Activated CD4-positive, alpha-beta T cell treated with anti-CD3 and anti-CD28 coated beads, Interleukin-2, amount 50 U/mL, for 4 hours (primary cell): Measurements from ENCODE around the gene LMNTD2.
"Not testable (repeated sequence)": the region's sequence is repeated elsewhere in the genome, so short reads cannot be mapped to it uniquely, and the experiment has no call there.

Experiments
- DNase-seq, 2 experiments: peaks; one replicate each; pipeline ENCODE4 v3.0.0-alpha.2; 2020

The LMNTD2 gene

GRCh38 chr11:533586-534395 lies 26.7 kb downstream of the LMNTD2 start:
- no peak for DNase-seq

GRCh38 chr11:532986-533585 lies 27.5 kb downstream of the LMNTD2 start:
- no peak for DNase-seq

- DNase-seq = no peak
These were observed 28.0 kb downstream of the LMNTD2 start for GRCh38 chr11:532527-532985.

- DNase-seq = no peak
These were observed 28.5 kb downstream of the LMNTD2 start for GRCh38 chr11:531919-532526.

- no peak for DNase-seq
These were observed 29.3 kb downstream of the LMNTD2 start for GRCh38 chr11:530960-531831.

DNA sequence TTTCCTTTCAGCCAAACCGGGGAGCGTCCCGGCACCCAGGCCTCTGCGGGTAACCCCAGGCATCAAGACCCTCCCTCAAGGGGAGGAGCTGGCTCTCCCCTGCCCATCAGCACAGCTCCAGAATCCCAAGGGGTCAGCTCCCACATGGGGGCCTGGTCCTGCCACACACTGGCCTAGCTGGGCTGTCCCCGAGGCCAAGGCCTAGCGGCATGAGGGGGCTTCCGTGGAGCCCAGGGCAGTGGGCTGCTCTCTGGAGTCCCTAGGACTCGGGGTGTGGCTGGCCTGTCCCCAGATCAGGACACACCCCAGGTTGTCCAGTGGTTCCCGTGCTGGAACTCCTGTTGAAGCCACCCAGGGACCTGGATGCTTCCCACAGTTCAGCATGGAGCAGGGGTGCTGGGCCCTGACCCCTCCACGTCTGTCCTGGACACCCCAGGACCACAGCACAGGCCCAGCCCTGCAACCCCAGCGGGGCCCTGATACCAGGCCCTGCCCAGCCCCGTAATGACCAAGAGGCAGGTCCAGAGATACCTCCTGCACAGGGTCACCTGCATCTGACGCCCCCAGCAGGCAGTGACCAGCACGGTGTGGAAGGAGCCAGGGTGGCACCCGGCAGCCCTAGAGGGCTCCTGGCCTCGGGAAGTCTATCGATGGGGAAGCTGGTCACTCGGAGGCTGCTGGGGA lies 30.7 kb downstream of the LMNTD2 start:
- DNase-seq = no peak

DNA sequence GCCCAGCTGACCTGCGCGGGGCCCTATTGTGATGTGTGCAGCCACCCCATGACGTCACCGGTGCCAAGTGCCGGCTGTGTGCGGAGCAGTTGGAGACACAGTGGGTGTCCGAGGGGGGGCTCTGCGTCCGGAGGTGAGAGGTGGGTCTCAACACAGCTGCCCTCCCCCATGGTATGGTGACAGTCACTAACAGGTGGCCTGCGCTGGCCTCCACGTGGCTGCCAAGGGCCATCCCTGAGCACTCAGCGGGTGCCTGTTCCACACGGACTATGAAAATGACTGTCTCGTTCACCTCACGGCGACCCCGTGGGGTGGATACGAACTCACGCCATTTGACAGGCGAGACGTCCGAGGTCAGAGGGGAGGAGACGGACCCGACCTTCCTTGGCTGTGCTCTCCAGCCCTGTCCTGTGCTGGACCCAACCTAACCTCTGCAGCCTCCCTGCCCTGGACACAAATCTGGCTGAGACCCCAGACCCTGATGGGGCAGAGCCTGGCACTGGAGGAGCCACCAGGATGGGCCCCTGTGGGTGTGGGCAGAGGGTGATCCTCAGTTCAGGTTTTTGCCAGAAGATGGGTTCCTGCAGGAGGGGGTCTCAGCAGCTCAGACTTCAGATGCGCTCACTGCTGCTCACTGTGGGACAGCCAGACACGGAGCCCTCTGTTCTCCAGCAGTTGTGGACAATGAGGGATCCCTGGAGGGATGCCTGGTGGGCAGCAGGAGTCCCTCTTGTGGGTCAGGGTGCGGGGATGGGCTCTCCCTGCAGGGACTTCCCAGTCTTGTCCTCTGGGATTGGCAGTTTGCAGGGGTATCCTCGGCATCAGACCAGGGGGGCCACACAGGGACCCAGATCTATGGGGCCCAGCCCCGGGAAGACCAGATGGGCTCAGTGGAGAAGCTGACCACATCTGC lies 31.5 kb downstream of the LMNTD2 start:
- DNase-seq = no peak

- no peak for DNase-seq
These were observed 32.2 kb downstream of the LMNTD2 start for GRCh38 chr11:528166-528814.

DNA sequence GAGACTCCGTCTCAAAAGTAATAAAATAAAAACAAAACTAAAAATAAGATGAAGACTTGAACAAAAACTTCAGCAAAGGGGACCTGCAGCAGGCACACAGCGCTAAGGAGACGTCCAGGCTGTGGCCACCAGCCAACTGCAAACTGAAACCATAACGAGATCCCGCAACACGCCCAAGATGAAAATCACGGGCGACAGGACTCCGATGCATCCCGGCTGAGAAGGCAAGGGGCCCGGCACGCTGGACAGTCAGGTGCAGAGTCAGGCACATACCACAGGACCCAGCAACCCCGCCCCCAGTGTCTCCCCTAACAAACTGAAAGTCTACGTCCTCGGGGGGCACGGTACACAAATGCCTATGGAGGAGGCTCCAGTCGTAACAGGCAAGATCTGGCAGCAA lies 34.3 kb downstream of the LMNTD2 start:
- no peak for DNase-seq

GRCh38 chr11:521177-521688 lies 39.3 kb downstream of the LMNTD2 start:
- no peak for DNase-seq

DNA sequence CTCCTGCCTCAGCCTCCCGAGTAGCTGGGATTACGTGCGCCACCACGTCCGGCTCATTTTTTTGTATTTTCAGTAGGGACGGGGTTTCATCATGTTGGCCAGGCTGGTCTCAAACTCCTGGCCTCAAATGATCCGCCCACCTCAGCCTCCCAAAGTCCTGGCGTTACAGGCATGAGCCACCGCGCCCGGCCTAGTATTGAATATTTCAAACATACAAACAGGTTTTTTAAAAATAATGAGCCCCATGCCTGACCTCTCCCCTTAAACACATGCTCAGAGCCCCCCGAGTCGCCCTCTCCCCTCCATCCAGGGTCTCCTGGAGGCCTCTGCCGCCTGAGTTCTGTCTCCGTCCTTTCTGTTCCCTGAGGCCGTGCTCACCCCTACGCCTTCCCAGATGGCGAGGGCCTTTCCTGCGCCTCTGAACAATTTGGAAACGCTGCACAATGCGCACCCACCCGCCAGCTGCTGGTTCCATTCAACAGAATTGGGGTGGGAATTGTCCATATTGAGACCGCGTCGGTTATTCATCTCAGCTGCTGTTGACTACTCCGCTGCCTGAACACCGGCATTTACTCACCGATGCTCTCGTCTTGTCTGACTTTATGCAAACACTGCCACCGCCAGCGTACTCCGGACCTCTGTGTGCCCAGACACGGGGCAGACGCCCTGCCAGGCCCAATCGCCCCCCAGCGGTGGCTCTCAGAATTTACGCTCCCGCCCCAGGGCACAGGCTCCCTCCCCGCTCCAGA lies 39.9 kb downstream of the LMNTD2 start:
- no peak for DNase-seq

GRCh38 chr11:518463-519202 lies 41.9 kb downstream of the LMNTD2 start:
- DNase-seq = peak; percentile 73 to 78

DNA sequence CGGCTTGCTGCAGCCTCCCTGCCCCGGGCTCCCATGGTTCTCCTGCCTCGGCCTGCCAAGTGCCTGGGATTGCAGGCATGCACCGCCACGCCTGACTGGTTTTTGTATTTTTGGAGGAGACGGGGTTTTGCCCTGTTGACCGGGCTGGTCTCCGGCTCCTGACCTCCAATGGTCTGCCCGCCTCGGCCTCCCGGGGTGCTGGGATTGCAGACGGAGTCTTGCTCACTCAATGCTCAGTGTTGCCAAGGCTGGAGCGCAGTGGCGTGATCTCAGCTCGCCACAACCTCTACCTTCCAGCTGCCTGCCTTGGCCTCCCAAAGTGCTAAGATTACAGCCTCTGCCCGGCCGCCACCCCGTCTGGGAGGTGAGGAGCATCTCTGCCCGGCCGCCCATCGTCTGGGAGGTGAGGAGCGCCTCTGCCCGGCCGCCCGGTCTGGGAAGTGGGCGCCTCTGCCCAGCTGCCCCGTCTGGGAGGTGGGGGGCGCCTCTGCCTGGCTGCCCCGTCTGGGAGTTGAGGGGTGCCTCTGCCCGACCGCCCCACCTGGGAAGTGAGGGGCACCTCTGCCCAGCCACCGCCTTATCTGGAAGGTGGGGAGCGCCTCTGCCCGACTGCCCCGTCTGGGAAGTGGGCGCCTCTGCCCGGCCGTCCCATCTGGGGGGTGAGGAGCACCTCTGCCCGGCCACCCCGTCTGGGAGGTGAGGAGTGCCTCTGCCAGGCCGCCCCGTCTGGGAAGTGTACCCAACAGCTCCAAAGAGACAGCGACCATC lies 43.4 kb downstream of the LMNTD2 start:
- DNase-seq = not testable (repeated sequence)

DNA sequence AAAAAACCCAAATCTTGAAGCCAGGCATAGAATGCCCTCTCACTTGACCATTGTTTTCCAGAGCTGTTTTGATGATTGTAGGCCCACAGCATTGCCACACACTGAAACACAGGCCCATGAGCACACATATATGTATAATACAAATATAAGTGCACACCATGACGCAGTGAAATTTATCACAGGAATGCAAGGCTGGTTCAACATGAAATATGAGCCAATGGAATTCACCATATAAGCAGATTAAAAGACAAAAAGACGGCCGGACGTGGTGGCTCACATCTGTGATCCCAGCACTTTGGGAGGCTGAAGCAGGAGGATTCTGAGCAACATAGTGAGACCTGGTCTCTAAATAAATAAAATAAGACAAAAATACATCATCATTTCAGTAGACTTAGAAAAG lies 44.1 kb downstream of the LMNTD2 start:
- no peak for DNase-seq

DNA sequence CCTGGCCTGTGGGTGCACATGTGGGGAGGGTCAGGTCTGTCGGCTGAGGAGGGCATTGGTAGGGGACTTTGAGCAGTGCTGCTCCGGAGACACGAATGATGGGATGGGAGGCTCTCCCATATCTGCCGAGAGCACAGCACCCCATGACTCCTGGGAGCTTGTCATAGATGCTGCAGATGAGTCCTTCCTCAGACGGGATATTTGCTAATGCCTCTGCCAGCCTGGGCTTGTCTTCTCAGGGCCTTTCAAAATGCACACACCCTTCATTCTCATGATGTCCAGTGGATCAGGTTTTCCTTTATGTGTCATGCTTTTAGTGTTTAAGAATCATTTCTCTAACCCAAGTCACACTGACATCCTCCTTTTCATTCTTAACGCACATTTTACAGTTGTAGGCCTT lies 45.4 kb downstream of the LMNTD2 start:
- DNase-seq = no peak

DNA sequence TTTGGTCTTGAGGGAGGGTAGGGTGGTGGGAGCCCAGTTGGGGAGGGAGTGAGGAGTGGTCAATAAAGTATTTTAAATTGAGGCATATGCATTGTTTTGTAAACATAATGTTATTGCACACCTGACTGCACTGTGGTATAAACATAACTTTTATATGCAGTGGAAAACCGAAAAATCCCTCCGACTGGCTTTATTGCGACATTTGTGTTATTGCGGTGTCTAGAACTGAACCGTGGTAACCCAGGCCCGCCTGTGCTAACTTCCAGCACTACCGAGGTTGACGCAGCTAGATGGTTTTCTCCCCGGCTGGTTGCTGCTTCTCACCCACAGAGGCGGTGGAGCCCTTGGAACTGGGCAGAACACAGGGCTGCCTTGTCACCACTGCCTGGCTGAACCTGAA lies 45.9 kb downstream of the LMNTD2 start:
- DNase-seq = no peak

- no peak for DNase-seq
These were observed 47.6 kb downstream of the LMNTD2 start for GRCh38 chr11:512761-513595.
